Breast epithelium (tissue), 4 donors: ENCODE measurements around the gene SDCCAG8. TPM values are rescaled to one million over a fixed set of nuclear protein-coding genes. Genes with fewer than 3 reads are reported as not detected.

ENCODE experiments used
- DNase-seq, 2 donors: peaks; one replicate each; pipeline ENCODE4 v3.0.0-alpha.2; 2019; ENCODE audit warnings: low spot score in 2 of 2
- H3K27ac ChIP-seq, 2 donors: fragments of 200-600 bp; sonication (generic) in 1 of 2; one replicate each; pipeline ENCODE4 v1.5.1; 2016 to 2019; ENCODE audit warnings: mild to moderate bottlenecking in 1 of 2
- H3K27me3 ChIP-seq, 2 donors: fragments of 200-600 bp; sonication (generic) in 1 of 2; one replicate each; pipeline versions ENCODE4 v1.5.1 to v1.6.0; 2017 to 2019; ENCODE audit warnings: control low read depth in 1 of 2, mild to moderate bottlenecking in 1 of 2
- H3K36me3 ChIP-seq: fragments of 200-600 bp; one replicate; pipeline ENCODE4 v1.5.1; 2019
- H3K4me1 ChIP-seq, 2 donors: fragments of 200-600 bp; sonication (generic); one replicate each; pipeline ENCODE4 v1.5.1; 2016 to 2019; ENCODE audit warnings: control low read depth in 1 of 2
- H3K4me3 ChIP-seq, 3 donors: fragments of 200-600 bp; sonication (generic); 1 replicate in 2 of 3; 2 replicates in 1 of 3; pipeline ENCODE4 v1.5.1; 2016 to 2019; ENCODE audit warnings: mild to moderate bottlenecking in 3 of 3, moderate library complexity in 2 of 3
- H3K9me3 ChIP-seq, 2 donors: fragments of 200-600 bp; sonication (generic) in 1 of 2; one replicate each; pipeline ENCODE4 v1.5.1; 2016 to 2019; ENCODE audit warnings: control low read depth in 1 of 2
- POLR2A ChIP-seq: fragments of 450-650 bp; IDR thresholded peaks from one replicate; pipeline ENCODE4 v1.6.1; 2016; ENCODE audit warnings: antibody characterized with exemption, mild to moderate bottlenecking, moderate library complexity
- POLR2AphosphoS5 ChIP-seq, 3 donors: sonication (generic); formaldehyde crosslinking; IDR thresholded peaks; one replicate each; pipeline ENCODE4 v1.6.1; 2017; ENCODE audit warnings: antibody characterized with exemption in 3 of 3
- intact Hi-C: fragments of 100-400 bp; cut with DNase I; formaldehyde crosslinking; loops from one replicate; pipeline ENCODE4 v1.15.1; 2023; ENCODE audit warnings: low total_unique reads
- total RNA-seq, 3 donors: library from RNA; depleted of rRNA; stranded (reverse); fragments of >200 nt; gene quantifications; one replicate each; pipeline ENCODE4 v1.1.0, GENCODE V29; 2016
- TF ChIP-seq, protein P1 (sequence below), 3 donors: fragments of 450-650 bp; IDR thresholded peaks; one replicate each; pipeline ENCODE4 v1.5.1; 2016 to 2017; ENCODE audit warnings: antibody characterized with exemption in 3 of 3, mild to moderate bottlenecking in 3 of 3, moderate library complexity in 3 of 3

SDCCAG8 gene
- total RNA-seq, 3 donors from 2014 or later = 48.6 to 73.0 (median 62.3) TPM

DNA sequence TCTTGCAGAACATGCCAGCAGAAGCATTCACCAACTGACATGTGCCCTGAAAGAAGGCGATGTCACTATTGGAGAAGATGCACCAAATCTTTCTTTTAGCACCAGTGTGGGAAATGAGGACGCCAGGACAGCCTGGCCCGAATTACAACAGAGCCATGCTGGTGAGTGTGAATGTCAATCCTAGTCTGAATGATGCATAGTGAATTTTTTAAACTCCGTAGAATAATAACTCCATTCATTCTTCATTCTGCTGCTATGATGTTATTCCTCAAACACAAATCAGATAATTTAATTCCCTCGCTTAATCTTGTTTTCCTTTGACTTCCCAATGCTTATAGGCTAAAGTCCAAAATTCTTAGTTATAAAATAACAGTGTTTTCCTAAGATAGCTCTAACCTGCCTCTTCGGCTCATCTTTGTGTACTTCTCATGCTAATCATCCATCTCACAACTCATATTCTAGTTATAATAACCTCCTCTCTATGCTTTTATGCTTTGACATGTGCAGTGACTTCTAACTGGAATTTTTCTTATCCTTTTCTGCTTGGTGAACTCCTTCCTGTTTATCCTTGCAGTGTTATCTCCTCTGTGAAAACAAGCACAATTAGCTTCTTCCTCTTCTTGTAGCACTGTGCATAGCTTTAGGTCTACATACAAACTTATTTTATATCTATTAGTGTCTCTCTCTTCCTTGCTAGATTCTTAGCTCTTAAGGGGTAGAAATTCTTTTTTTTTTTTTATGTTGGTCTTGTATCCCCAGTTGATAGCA is 14.4 kb downstream of the SDCCAG8 start:
- no peak overlapping the region for H3K27ac ChIP-seq
- peaks cover 0 to 4% of the 10 kb centered on the region in 2 donors for H3K4me1 ChIP-seq
- no peaks in the 10 kb centered on the region for H3K27me3 ChIP-seq
- no peaks in the 10 kb centered on the region for H3K9me3 ChIP-seq
- DNase-seq = no peak
- H3K4me3 ChIP-seq = no peak overlapping the region
- peaks cover 9% of the 10 kb centered on the region for H3K36me3 ChIP-seq
- intact Hi-C loops = no loop called here
- TF ChIP-seq, protein P1, sequence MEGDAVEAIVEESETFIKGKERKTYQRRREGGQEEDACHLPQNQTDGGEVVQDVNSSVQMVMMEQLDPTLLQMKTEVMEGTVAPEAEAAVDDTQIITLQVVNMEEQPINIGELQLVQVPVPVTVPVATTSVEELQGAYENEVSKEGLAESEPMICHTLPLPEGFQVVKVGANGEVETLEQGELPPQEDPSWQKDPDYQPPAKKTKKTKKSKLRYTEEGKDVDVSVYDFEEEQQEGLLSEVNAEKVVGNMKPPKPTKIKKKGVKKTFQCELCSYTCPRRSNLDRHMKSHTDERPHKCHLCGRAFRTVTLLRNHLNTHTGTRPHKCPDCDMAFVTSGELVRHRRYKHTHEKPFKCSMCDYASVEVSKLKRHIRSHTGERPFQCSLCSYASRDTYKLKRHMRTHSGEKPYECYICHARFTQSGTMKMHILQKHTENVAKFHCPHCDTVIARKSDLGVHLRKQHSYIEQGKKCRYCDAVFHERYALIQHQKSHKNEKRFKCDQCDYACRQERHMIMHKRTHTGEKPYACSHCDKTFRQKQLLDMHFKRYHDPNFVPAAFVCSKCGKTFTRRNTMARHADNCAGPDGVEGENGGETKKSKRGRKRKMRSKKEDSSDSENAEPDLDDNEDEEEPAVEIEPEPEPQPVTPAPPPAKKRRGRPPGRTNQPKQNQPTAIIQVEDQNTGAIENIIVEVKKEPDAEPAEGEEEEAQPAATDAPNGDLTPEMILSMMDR (IDR thresholded peaks at IDR 0.05) = no peak
- TF ChIP-seq POLR2A (no peak), POLR2AphosphoS5 (IDR thresholded peaks at IDR 0.05) (no peak)

DNA sequence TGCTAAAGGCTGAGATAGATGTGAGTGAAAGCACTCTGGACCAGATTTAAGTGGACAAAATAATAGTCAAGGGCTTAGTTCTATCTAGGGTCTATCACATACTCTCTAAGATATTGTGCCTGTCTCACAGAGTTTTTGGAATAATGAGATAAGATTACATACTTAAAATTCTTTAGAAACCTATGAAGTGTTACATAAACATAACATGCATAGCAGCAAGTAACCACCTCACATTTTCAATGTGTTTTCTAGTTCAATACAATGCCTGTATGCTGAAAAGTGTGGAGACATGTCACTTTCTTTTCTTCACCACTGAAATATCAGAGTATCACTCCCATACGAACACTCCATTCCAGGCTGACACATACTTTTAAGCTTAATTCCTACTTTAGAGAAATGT is 16.2 kb downstream of the SDCCAG8 start:
- DNase-seq = no peak

GRCh38 chr1:243272401-243272800 is 16.6 kb downstream of the SDCCAG8 start:
- Histone ChIP-seq H3K27ac (no peak overlapping the region), H3K4me3 (no peak overlapping the region), H3K27me3 (no peaks in the 10 kb centered on the region), H3K36me3 (peaks cover 13% of the 10 kb centered on the region), H3K4me1 (peaks cover 0 to 4% of the 10 kb centered on the region in 2 donors), H3K9me3 (peaks cover 0 to 7% of the 10 kb centered on the region in 2 donors)
- TF ChIP-seq POLR2AphosphoS5 (IDR thresholded peaks at IDR 0.05) = no peak
- TF ChIP-seq, protein P1 (IDR thresholded peaks at IDR 0.05) = no peak
- no peak for TF ChIP-seq POLR2A
- DNase-seq = no peak
- intact Hi-C loops = no loop called here

More for the DNA sequence above, 16.2 kb downstream of the SDCCAG8 start:
- H3K36me3 ChIP-seq = peaks cover 13% of the 10 kb centered on the region
- no peaks in the 10 kb centered on the region for H3K27me3 ChIP-seq
- intact Hi-C loops = no loop called here
- no peak overlapping the region for H3K4me3 ChIP-seq
- H3K9me3 ChIP-seq = peaks cover 0 to 4% of the 10 kb centered on the region in 2 donors
- TF ChIP-seq POLR2A = no peak
- TF ChIP-seq, protein P1 (IDR thresholded peaks at IDR 0.05) = no peak
- TF ChIP-seq POLR2AphosphoS5 (IDR thresholded peaks at IDR 0.05) = no peak
- no peak overlapping the region for H3K27ac ChIP-seq
- peaks cover 0 to 4% of the 10 kb centered on the region in 2 donors for H3K4me1 ChIP-seq

- intact Hi-C loops = no loop called here
- Histone ChIP-seq H3K9me3 (peaks cover 0 to 13% of the 10 kb centered on the region in 2 donors), H3K4me1 (no peaks in the 10 kb centered on the region), H3K27me3 (no peaks in the 10 kb centered on the region), H3K27ac (no peak overlapping the region), H3K4me3 (no peak overlapping the region), H3K36me3 (peaks cover 13% of the 10 kb centered on the region)
- DNase-seq = no peak
- TF ChIP-seq POLR2A = no peak
- no peak for TF ChIP-seq POLR2AphosphoS5 (IDR thresholded peaks at IDR 0.05)
- TF ChIP-seq, protein P1 (IDR thresholded peaks at IDR 0.05) = no peak
These were observed 17.7 kb downstream of the SDCCAG8 start for GRCh38 chr1:243273506-243273905.

DNA sequence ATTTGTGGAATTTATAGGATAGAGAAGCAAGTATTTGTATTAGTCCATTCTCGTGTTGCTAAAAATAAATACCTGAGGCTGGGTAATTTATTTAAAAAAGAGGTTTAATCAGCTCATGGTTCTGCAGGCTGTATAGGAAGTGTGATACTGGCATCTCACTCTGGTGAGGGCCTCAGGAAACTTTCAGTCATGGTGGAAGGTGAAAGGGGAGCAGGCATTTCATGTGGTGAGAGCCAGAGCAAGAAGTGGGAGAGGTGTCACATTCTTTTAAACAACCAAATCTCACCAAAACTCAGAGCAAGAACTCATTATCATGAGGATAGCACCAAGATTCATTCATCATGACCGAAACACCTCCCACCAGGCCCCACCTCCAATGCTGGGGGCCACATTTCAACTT is 18.1 kb downstream of the SDCCAG8 start:
- peaks cover 13% of the 10 kb centered on the region for H3K36me3 ChIP-seq
- no peaks in the 10 kb centered on the region for H3K27me3 ChIP-seq
- no peaks in the 10 kb centered on the region for H3K4me1 ChIP-seq
- H3K27ac ChIP-seq = no peak overlapping the region
- intact Hi-C loops = no loop called here
- no peak overlapping the region for H3K4me3 ChIP-seq
- H3K9me3 ChIP-seq = peaks cover 0 to 13% of the 10 kb centered on the region in 2 donors
- TF ChIP-seq POLR2AphosphoS5 (IDR thresholded peaks at IDR 0.05) (no peak), POLR2A (no peak)
- TF ChIP-seq, protein P1 (IDR thresholded peaks at IDR 0.05) = no peak
- no peak for DNase-seq
